HG02588 (cell line): Measurements from ENCODE around the gene FLT1.

Source experiments
- ATAC-seq: cut with Tn5 transposase; IDR thresholded peaks from one replicate; pipeline ENCODE4 v1.9.1; 2021; ENCODE audit warnings: mild to moderate bottlenecking, moderate library complexity; ENCODE audit not compliant: unreplicated experiment

The FLT1 gene

DNA sequence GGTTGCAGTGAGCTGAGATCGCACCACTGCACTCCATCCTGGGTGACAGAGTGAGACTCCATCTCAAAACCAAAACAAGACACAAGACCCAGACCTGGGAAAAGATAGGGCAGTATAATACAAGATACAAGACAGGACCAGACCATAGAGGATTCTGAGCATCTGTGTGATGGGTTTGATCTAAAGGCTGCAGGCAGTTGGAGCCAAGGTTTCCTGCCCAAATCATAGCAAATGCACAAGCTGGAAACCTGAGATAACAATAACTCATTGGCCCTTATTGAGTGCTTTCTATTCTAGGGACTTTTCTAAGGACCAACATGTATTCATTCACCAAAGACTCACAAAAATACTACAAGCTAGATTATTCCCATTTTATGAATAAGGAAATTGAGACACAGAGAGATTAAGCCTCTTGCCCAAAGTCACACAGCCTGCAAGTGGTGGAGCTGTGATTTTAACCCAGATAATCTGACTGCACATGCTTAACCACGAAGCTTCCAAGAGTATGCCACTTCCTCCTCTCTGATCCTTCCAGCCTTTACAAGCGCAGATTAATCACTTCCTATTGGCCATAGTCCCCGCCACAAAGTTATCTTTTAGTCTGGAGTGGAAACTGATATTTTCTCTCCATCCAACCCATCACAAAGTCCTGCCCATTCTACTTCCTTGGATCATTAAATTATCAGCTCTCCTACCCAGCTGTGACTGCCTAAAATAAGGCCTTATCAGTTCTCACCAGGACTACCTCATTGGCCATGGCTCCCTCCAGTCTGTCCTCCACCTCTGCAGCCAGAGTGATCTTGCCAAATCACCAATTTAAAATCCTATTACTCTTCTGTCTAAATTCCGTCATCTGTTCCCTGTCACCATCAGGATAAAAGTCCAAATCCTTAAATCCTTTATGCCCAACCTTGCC lies 147.2 kb downstream of the FLT1 start:
- no peak for ATAC-seq

DNA sequence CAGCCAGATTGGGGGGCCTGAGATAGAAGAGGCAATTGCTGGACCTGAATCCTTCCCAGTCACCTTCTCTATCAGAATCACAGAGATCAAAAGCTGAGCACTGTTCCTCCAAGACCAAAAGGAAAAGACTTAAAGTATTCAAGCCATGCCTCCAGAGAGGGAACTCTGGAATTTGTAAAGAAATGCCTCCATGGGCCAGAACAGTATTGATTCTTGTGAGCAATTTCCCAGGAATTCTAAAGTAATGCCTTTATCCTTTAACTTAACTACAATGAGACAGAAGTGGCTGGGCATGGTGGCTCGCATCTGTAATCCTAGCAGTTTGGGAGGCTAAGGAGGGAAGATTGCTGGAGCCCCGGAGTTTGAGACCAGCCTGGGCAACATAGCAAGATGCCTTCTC lies 148.8 kb downstream of the FLT1 start:
- no peak for ATAC-seq

DNA sequence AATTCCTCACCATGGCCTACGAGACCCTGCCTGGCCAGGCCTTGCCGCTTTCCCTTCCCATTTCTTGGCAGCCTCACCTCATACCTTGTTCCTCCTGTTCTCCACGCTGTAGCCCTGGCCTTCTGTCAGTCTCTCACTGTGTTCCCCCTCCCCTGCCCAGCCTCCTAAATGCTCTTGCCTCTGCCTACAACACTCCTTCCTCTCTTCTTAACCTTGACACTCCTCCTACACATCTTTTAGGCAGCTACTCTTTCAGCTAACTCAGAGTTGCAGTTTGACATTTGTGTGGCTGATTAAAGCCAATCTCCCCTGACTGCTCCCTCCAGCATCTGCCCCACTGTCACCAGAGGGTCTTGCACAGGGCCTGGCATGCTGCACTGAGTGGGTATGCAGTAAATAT lies 150.8 kb downstream of the FLT1 start:
- ATAC-seq: no peak

DNA sequence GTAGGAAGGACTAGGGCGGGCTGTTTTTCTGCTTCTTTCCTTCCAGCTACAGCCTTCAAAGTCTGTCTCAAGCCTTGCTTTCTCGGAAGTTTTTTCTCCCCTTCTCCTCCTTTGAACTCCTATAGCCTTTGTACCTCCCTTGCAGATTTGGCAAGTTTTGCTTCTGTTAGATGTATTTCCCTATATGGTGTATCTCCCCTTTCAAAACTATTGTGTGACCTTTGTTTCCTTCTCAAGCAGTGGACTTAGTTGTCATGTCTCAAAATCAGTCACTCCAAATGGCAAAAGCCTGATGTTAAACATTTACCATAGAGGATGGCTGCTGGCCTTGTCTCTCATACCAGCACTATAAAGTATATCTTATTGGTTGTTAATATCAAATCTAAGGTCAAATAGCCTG lies 152.7 kb downstream of the FLT1 start:
- no peak for ATAC-seq

DNA sequence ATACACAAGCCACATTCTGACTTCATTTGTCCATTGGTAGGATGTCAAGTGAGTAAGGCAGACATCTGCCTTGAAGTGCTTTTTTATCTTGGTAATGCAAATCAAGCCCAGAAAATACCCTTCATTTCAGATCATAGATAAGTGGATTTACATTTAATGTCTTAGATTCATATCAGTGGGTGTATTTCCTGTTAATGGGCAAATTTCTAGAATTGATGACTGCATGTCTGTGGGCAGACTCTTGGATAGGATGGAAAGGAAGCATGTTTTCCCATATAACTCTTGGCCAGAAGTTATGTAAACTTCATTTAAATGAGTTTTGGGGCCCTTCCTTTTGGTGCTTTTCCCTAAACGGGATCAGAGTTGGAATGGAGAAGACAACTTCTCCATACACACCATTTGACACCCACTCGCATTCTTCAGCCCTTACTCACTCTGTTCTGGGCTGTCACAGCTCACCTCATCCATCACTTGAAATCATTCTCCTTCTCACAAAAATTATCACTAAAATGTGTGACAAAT lies 154.6 kb downstream of the FLT1 start:
- ATAC-seq: no peak

DNA sequence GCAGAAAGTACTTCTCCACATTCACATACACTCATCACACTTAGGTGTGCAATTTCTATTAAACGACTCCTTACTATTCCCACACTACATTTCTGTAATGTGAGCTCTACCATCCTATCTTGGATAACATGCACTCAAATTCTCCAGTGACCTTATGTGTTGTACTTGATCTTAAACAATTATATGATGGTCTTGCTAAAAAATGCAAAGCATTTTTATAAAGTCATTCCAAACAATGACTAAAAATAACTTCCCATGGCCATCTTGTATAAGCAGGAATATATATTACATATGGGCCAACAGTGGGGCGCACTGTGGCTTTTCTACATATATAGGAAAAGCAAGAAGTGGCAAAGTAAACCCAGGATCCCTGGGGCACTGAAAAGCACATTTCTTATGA lies 155.5 kb downstream of the FLT1 start:
- ATAC-seq: no peak

DNA sequence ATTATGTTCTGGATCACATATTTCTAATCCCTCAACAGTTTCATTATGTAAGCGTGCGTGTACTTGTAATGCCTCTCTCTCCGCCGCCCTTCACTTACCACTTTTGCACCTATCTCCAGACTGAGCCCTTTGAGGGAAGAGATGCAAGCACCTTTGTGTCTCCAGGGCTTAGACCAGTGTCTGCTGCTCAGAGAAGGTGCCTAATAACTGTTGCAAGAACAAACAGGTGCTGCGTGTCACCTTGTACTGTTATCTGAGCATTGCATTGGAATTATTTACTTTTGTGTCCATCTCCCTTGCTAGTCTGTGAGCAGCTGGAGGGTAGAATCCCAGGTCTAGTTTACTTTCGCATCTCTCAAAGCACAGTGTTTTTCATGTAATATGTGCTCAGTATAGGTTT lies 156.2 kb downstream of the FLT1 start:
- no peak for ATAC-seq

DNA sequence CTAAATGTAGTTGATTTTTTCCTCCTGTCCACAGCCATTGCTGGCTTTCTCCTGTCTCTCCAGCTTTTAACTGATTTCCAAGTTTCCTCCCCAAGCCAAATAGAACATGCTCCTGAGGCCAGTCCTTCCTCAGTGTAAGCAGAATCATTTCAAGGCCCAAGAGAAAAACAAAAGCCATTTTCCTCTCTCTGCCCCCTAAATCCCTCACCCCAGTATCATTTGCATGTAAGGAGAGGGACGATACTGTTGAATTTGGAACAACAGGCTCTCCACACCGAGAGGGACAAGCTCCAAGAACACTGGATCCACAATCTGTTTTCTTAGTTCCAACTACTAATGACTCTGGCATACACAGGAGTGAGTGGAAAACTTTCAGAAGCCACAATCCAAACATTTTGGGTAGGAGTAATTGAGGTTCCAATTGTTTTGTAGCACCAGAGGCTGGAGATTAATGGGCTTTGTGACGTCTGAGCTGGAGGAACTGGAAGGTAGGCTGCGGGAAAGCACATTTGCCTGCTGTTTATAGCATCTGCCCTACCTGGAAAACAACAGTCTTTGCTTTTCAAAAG lies 156.8 kb downstream of the FLT1 start:
- no peak for ATAC-seq

DNA sequence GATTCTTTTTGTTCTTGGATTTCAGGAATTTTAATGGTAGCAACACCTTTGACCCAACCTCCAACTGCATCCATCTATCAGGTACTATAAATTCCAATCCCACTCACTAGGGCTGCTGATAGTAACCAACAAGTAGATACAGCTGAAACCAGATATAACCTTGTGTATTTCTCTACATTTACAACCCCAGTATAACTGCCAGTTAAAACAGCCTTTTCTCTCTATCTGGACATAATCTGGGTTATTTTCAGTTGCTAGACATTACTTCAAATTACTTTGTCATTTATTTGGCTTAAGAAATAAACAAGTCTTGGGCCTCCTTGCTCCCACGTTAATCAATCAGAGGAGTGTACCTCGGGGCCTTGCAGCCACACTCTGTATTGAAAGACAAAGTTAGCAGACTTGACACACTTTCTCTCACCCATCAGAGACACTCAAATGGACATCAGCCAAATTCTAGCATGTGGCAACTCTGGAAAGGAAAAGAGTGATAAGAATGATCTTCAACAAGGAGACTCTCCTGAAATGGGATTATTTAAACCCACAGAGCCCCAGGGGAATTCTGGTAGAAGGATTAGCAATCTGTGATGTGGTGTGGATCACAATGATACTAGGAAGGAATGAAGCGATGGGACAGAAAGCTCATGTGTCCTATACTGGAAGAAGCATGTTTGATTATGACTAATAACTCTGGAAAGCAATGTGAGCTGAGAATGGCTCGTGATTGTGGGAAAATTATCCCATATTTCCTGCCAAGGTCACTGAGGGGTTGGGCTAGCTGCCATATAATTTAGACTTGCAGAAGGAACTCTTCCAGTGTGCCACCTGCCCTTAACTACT lies 157.5 kb downstream of the FLT1 start:
- ATAC-seq: no peak

DNA sequence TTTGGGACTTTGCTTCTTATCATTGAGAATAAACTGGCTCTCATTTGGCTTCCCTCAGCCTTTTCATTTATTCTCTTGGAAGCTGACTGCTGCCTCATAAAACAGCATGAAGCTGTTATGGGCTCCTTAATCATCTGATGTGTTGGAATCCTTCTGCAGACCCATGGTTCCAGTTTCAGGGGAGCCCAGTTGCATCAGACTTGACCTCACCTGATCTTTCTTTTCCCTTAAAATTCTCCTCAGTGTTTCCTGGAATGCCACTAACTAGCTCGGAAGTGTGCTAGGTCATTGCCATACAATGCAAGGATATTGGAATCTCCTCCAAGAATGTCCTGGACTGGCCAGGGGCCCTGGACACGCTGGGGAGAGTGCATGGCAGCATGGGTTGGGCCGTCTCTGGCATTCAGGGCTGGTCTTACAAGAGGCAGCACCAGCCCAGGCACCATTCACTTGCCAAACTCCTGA lies 158.7 kb downstream of the FLT1 start:
- no peak for ATAC-seq

DNA sequence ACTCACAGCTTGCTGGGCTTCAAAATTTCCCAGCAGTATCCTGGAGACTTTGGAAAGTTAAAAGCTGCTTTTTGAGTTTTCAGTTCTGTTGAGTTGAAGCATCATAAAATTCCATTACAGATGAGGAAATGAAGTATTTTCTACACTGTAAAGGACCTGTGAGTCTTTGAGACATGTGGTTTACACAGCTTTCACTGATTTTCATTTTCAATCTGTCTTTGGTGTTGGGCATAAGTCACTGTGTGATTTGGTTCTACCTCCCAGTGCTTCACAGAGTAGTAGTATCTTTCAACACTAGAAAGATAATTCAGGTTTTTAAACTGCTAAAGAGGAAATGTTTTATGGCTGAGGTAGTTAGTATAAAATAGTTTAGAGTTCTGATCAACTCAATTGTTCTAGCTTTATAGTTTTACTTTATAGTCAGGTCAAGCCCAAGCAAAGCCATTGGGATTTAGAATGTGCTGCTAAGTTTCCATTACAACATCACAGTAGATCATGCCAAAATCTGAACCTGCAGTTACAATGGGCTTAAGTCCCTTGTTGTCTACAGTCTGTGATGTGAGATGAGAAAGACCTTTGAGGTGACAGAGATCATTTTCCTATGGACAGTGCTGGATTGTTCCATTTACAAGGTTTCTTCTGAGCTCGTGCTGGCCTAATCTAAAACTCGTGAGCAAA lies 161.6 kb downstream of the FLT1 start:
- no peak for ATAC-seq

DNA sequence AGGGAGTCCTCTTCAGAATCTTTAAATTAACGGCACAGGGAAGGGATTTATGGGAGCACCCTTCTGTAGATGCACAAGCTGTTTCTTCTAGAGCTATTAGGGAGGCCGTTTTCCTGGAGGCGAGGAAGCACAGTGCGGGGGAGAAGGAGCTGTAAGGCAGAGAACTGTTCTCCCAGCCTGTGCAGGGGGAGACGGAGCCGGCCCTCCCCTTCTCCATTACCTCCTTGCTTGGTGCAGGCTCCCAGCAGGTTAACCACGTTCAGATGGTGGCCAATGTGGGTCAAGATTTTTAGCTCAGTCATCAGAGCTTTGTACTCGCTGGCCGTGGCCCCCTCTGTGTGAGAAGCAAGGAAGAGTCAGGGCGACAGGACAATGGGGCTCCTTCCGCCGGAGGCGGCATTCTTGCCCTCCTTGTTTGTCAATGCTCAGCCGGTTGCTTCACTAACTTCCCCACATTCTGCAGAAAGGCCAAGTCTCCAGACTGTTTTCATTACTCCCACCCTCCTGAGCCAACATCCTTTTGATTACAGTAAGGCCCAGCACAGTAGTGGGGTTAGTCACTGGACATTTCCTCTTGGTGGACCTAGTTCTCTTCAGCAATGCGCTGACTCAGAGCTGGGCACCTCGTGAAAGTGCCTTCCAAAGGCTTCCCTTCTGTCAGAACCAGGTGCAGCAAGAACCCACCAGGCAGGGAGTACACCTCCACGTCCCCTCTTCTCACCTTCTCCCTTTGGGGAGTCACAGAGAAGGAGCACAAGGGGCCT lies 165.4 kb downstream of the FLT1 start:
- ATAC-seq: no peak

DNA sequence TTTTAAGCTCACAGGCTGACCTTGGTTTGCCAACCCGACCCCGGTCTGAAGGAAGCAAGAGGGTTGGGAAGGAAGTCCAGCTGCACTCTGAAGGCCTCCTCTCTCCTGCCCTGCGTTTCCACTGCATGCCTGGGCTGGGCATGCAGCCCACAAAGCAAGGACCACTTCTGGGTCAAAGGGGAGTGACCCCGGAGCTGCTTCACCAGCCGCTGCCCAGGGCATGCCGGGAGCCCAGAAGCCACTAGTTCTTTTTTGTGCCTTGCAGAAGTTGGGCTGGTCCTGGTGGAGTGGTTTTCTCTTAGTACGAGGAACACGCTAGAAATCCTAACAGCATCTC lies 166.7 kb downstream of the FLT1 start:
- no peak for ATAC-seq

DNA sequence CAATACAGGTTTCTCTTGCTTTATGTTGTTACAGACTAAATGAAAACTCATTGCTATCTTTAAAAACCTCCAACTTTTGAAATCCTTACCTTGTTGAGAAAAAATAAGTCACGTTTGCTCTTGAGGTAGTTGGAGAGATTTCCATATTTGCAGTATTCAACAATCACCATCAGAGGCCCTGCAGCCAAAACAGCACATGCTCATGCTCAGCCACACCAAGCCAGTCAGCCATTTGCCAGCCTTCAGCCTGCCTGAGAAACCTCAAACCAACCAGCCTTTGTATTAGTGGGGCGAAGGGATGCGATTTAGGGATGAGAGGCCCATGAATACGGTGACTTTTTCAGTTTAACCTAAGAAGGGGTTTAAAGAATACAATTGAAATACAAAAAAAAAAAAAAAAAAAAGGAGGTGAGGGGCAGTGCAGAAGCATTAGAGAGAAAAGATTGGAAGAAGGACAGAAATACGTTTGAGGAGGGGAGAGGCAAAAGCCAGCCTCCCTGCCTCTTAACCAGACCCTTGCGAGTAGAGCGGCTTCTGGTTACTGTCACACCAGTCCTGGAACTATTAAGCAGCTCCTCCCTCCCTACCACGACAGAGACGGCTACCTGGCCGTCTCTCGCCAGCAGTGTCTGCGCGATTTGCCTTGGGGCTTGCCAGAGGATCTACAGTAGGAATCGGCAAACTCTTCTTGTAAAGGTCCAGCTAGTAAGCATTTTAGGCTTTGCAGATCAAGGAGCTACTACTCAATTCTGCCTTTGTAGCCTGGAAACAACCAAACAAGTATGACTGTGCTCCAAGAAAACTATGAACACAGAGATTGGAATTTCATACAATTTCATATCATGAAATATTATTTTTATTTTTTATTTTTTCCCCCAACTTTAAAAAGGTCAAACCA lies 167.3 kb downstream of the FLT1 start:
- ATAC-seq: no peak

DNA sequence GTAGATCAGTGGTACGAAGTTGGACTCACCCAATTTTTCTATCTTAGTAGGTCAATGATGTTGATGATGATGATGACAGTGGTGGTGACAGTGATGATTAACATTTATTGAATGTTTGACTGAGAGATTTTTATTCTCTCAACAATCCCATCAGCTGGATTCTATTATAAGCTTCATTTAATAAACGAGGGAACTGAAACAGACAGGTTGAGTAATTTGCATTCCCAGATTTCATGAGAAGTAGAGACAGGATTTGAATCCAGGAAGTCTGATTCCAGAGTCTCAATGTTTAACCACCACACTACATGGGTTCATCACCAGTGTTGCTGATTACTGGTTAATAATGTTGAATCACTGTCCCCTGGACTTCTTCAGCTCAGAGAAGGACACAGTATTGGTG lies 168.9 kb downstream of the FLT1 start:
- no peak for ATAC-seq

DNA sequence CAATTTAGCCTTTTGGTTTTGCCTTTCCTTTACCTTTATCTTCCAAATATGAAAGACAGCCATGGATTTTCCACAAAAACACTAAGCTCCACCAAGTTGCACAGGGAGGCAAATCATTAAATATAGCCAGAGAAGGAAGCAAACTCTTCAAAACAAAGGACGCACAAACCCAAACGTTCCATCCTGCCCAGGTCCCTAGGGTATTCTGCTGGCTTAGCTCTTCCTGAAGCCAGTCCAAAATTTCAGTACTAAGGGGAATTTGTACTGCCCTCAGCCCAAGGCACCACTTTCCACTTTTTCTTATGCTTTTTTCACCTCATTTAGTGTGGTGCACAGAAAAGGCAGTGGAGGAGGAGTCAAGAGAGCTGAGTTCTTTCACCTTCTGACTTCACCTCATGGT lies 169.9 kb downstream of the FLT1 start:
- no peak for ATAC-seq

DNA sequence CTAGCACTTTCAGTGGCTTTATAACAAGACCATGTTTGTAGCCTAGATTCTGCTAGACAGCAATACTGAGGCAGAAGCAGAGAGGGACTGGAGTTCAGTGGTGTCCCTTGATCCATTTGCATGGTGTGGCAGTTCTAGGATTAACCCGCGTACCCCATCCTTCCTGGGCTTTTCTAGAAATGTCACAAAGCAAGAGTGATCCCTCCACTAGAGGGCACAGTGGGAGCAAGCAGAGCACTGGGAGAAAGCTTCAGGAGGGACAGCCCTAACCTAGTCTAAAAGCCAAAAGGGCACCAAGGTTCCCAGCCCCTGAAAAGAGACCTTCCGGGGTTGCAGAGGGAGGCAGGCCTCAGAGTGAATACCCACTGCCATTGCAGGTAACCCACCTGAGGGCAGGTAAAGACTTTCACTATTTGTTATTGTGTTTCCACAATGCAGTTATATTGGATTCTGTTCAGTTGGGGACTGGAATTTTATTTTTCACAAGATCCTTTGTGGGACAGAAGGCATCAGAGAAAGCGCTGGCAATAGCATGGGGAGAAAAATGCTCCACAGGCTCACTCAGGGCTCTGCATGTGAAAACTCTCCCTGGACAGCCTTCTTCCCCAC lies 170.6 kb downstream of the FLT1 start:
- no peak for ATAC-seq

DNA sequence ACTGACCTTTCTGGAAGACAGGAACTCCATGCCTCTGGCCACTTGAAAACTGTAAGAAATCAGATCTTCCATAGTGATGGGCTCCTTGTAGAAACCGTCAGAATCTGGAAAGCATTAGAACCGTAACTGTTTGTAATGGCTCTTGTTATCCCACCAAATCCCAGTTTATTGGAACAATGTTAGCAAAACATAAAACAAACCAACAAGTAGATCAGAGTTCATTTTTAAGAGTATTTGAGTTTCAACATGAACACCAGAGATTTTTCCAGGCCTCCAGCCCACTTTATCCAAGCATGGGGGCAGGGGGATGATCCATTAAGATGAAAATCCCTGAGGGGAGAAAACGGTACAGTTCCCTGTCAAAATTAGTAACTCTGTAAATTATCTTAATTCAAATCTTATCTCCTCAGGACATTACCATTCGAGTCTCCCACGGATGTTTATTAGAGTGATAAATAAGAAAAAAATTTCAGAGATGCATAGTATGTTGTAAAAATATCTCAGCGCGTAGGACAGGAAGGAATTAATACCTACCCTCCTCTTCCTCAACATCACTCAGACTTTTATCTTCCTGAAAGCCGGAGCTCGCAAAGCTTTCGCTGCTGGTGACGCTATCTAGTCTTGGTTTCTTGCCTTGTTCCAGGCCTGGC lies 172.5 kb downstream of the FLT1 start:
- ATAC-seq: no peak
